ENCODE results near the gene NFILZ. TPM values are rescaled to one million over a fixed set of nuclear protein-coding genes. Genes with fewer than 3 reads are reported as not detected.
"Not testable (repeated sequence)": the region's sequence is repeated elsewhere in the genome, so short reads cannot be mapped to it uniquely, and the experiment has no call there.

The NFILZ gene
- polyA plus RNA-seq, 4 donors = not detected

DNA sequence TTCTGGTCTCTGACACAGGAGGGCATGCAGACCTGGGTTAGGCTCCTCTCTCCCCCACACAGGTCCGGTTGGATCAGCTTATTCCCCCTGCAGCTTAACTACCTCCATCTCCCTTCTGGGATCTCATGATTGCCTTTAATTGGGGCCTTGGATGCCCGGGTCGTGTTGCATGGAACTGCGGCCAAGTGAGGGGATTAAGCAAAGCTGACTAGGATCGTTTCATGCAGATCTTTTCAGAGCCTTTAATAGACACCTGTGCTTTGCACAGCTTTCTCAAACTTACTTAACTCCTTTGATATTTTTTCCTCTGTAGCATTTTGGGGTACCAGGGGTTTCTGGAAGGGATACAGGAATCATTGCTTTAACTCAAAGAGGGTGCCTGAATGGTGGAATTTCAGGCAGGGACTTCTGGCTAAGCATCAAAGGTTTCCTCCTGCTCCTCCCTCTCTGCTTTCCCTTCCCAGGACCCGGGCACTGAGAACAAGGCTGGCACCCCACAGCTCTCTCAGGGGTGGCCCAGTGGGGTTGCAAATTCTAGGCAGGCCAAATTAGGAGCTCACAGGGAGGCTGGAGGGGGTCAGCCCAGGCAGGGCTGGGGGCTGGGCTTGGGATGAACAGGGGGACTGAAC is 477 bp downstream of the NFILZ start:
- Histone ChIP-seq H3K27ac (ENCODE audit: low read depth in 1 of 3, low read length in 2 of 3) (peak overlapping the region in 1 of 3 donors; percentile 79), H3K27me3 (ENCODE audit: control insufficient read depth in 3 of 3, insufficient read depth in 3 of 3, low read length in 3 of 3) (no peaks in the 10 kb centered on the region), H3K4me1 (ENCODE audit: control insufficient read depth in 3 of 3, insufficient read depth in 2 of 3, low read depth in 1 of 3, low read length in 2 of 3) (no peaks in the 10 kb centered on the region), H3K4me3 (ENCODE audit: low read depth in 1 of 3, low read length in 3 of 3) (no peak overlapping the region), H3K9me3 (ENCODE audit: control insufficient read depth in 2 of 2, insufficient read depth in 1 of 2, low read depth in 1 of 2, low read length in 1 of 2) (peaks cover 0 to 4% of the 10 kb centered on the region in 2 donors), H3K36me3 (ENCODE audit: control insufficient read depth in 3 of 3, insufficient read depth in 2 of 3, low read depth in 1 of 3, low read length in 3 of 3) (no peaks in the 10 kb centered on the region)
- 43 to 50% (median 46%) methylated on average over 6 of the region's 6 CpGs for WGBS, 3 donors
- FAIRE-seq (no peak), DNase-seq (no peak)

GRCh38 chr19:8631425-8631819 is 989 bp downstream of the NFILZ start:
- DNase-seq (peak in 1 of 2 donors; percentile 26), FAIRE-seq (no peak)
- Histone ChIP-seq H3K4me1 (ENCODE audit: control insufficient read depth in 3 of 3, insufficient read depth in 2 of 3, low read depth in 1 of 3, low read length in 2 of 3) (no peaks in the 10 kb centered on the region), H3K4me3 (ENCODE audit: low read depth in 1 of 3, low read length in 3 of 3) (no peak overlapping the region), H3K27ac (ENCODE audit: low read depth in 1 of 3, low read length in 2 of 3) (peak overlapping the region in 1 of 3 donors; percentile 79), H3K36me3 (ENCODE audit: control insufficient read depth in 3 of 3, insufficient read depth in 2 of 3, low read depth in 1 of 3, low read length in 3 of 3) (no peaks in the 10 kb centered on the region), H3K9me3 (ENCODE audit: control insufficient read depth in 2 of 2, insufficient read depth in 1 of 2, low read depth in 1 of 2, low read length in 1 of 2) (peaks cover 0 to 4% of the 10 kb centered on the region in 2 donors), H3K27me3 (ENCODE audit: control insufficient read depth in 3 of 3, insufficient read depth in 3 of 3, low read length in 3 of 3) (no peaks in the 10 kb centered on the region)
- 45 to 52% (median 49%) methylated on average over 9 to 11 of the region's 11 CpGs for WGBS, 3 donors

GRCh38 chr19:8635422-8635821 is 5.0 kb downstream of the NFILZ start:
- no peak overlapping the region for H3K4me3 ChIP-seq (ENCODE audit: low read depth in 1 of 3, low read length in 3 of 3)
- no peaks in the 10 kb centered on the region for H3K27me3 ChIP-seq (ENCODE audit: control insufficient read depth in 3 of 3, insufficient read depth in 3 of 3, low read length in 3 of 3)
- no peak for FAIRE-seq
- H3K9me3 ChIP-seq (ENCODE audit: control insufficient read depth in 2 of 2, insufficient read depth in 1 of 2, low read depth in 1 of 2, low read length in 1 of 2) = no peaks in the 10 kb centered on the region
- 82 to 86% (median 85%) methylated on average over 8 of the region's 8 CpGs for WGBS, 3 donors
- no peaks in the 10 kb centered on the region for H3K36me3 ChIP-seq (ENCODE audit: control insufficient read depth in 3 of 3, insufficient read depth in 2 of 3, low read depth in 1 of 3, low read length in 3 of 3)
- DNase-seq = no peak
- H3K4me1 ChIP-seq (ENCODE audit: control insufficient read depth in 3 of 3, insufficient read depth in 2 of 3, low read depth in 1 of 3, low read length in 2 of 3) = peaks cover 0 to 3% (median 0%) of the 10 kb centered on the region in 3 donors
- no peak overlapping the region for H3K27ac ChIP-seq (ENCODE audit: low read depth in 1 of 3, low read length in 2 of 3)

DNA sequence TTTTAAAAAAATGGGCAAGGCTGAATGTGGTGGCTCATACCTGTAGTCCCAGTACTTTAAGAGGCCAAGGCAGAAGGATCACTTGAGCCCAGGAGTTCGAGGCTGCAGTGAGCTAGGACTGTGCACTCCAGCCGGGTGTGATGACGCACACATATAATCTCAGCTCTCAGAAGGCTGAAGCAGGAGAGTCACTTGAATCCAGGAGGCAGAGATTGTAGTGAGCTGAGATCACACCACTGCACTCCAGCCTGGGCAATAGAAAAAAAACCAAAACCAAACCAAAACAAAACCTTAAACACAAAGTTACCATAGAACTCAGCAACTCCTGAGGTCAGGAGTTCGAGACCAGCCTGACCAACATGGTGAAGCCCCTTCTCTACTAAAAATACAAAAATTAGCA is 6.6 kb downstream of the NFILZ start:
- not testable (repeated sequence) for H3K4me3 ChIP-seq (ENCODE audit: low read depth in 1 of 3, low read length in 3 of 3); H3K4me1 ChIP-seq (ENCODE audit: control insufficient read depth in 3 of 3, insufficient read depth in 2 of 3, low read depth in 1 of 3, low read length in 2 of 3); FAIRE-seq; DNase-seq; H3K27me3 ChIP-seq (ENCODE audit: control insufficient read depth in 3 of 3, insufficient read depth in 3 of 3, low read length in 3 of 3); H3K27ac ChIP-seq (ENCODE audit: low read depth in 1 of 3, low read length in 2 of 3); H3K9me3 ChIP-seq (ENCODE audit: control insufficient read depth in 2 of 2, insufficient read depth in 1 of 2, low read depth in 1 of 2, low read length in 1 of 2); H3K36me3 ChIP-seq (ENCODE audit: control insufficient read depth in 3 of 3, insufficient read depth in 2 of 3, low read depth in 1 of 3, low read length in 3 of 3)
- WGBS, 3 donors = 71 to 78% (median 75%) methylated on average over 4 of the region's 4 CpGs

GRCh38 chr19:8638078-8638619 is 7.7 kb downstream of the NFILZ start:
- H3K27ac ChIP-seq (ENCODE audit: low read depth in 1 of 3, low read length in 2 of 3) = no peak overlapping the region
- no peak for FAIRE-seq
- H3K4me1 ChIP-seq (ENCODE audit: control insufficient read depth in 3 of 3, insufficient read depth in 2 of 3, low read depth in 1 of 3, low read length in 2 of 3) = peaks cover 0 to 3% (median 0%) of the 10 kb centered on the region in 3 donors
- H3K9me3 ChIP-seq (ENCODE audit: control insufficient read depth in 2 of 2, insufficient read depth in 1 of 2, low read depth in 1 of 2, low read length in 1 of 2) = peaks cover 0 to 5% of the 10 kb centered on the region in 2 donors
- no peaks in the 10 kb centered on the region for H3K27me3 ChIP-seq (ENCODE audit: control insufficient read depth in 3 of 3, insufficient read depth in 3 of 3, low read length in 3 of 3)
- no peak for DNase-seq
- no peak overlapping the region for H3K4me3 ChIP-seq (ENCODE audit: low read depth in 1 of 3, low read length in 3 of 3)
- WGBS, 3 donors = 43 to 69% (median 54%) methylated on average over 21 of the region's 21 CpGs
- H3K36me3 ChIP-seq (ENCODE audit: control insufficient read depth in 3 of 3, insufficient read depth in 2 of 3, low read depth in 1 of 3, low read length in 3 of 3) = no peaks in the 10 kb centered on the region

GRCh38 chr19:8639821-8640401 is 9.5 kb downstream of the NFILZ start:
- DNase-seq (no peak), FAIRE-seq (no peak)
- Histone ChIP-seq H3K4me1 (ENCODE audit: control insufficient read depth in 3 of 3, insufficient read depth in 2 of 3, low read depth in 1 of 3, low read length in 2 of 3) (peaks cover 0 to 3% (median 0%) of the 10 kb centered on the region in 3 donors), H3K36me3 (ENCODE audit: control insufficient read depth in 3 of 3, insufficient read depth in 2 of 3, low read depth in 1 of 3, low read length in 3 of 3) (no peaks in the 10 kb centered on the region), H3K27me3 (ENCODE audit: control insufficient read depth in 3 of 3, insufficient read depth in 3 of 3, low read length in 3 of 3) (no peaks in the 10 kb centered on the region), H3K4me3 (ENCODE audit: low read depth in 1 of 3, low read length in 3 of 3) (no peak overlapping the region), H3K9me3 (ENCODE audit: control insufficient read depth in 2 of 2, insufficient read depth in 1 of 2, low read depth in 1 of 2, low read length in 1 of 2) (peaks cover 0 to 5% of the 10 kb centered on the region in 2 donors), H3K27ac (ENCODE audit: low read depth in 1 of 3, low read length in 2 of 3) (peak overlapping the region in 1 of 3 donors; percentile 73)
- 56 to 62% (median 57%) methylated on average over 8 of the region's 8 CpGs for WGBS, 3 donors

DNA sequence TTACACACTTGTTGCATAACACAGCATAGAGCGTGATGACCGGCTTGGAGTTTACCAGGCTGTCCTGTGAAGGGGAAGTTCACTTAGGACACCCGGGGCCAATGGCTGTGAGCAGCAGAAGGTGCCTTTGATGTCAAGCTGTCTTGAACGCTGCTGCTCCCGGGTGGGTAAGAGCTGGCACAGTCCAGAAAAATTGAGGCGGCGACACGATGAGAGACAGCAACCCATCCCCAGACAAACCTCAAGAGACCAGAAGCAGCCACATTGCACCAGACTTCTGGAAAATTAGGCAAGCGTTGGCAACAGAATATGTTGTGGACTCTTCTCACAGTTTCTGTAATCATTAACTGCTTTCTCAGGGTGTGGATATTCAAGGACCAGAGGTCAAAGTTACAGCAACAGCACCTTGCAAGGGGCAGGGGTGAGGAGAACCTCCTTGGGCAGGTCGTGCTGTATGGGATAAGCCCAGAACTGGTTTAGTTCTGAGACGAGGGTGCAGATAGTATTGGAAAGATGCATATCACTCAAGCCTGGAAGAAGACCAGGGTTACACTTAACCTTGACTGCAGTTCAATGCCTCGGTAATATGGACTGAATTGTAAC is 10.1 kb downstream of the NFILZ start:
- Histone ChIP-seq H3K36me3 (ENCODE audit: control insufficient read depth in 3 of 3, insufficient read depth in 2 of 3, low read depth in 1 of 3, low read length in 3 of 3) (no peaks in the 10 kb centered on the region), H3K9me3 (ENCODE audit: control insufficient read depth in 2 of 2, insufficient read depth in 1 of 2, low read depth in 1 of 2, low read length in 1 of 2) (peaks cover 0 to 5% of the 10 kb centered on the region in 2 donors), H3K27ac (ENCODE audit: low read depth in 1 of 3, low read length in 2 of 3) (peak overlapping the region in 2 of 3 donors; percentile 36 to 73), H3K27me3 (ENCODE audit: control insufficient read depth in 3 of 3, insufficient read depth in 3 of 3, low read length in 3 of 3) (no peaks in the 10 kb centered on the region), H3K4me1 (ENCODE audit: control insufficient read depth in 3 of 3, insufficient read depth in 2 of 3, low read depth in 1 of 3, low read length in 2 of 3) (peaks cover 0 to 3% (median 0%) of the 10 kb centered on the region in 3 donors), H3K4me3 (ENCODE audit: low read depth in 1 of 3, low read length in 3 of 3) (no peak overlapping the region)
- WGBS, 3 donors = 40 to 61% (median 41%) methylated on average over 12 of the region's 12 CpGs
- FAIRE-seq (no peak), DNase-seq (peak; percentile 66 to 83)

DNA sequence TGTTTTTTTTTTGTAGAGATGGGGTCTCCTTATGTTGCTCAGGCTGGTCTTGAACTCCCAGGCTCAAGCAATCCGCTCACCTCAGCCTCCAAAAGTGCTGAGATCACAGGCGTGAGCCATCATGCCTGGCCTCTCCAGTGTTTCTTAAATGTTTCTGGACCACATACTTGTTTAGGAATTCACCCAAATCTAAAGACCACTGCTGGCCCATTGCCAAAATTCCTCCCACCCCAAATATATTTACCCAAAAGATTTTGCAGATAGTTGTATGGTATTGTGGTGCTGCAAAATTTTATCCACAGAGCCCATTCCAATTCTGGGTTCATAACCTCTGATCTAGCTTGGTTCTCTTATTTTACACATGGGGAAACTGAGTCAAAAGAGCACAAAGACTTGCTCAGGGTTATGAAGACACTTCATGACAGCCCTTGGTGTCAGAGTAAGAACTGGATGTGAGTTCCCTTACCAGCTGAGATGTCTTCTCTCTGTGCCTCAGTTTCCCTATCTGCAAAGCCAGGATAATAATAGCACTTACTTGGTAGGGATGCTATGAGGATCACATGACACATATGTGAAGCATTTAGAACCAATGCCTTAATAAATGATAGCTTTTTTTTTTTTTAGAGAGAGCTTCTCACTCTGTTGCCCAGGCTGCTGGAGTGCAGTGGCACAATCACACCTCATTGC is 10.9 kb downstream of the NFILZ start:
- no peak for FAIRE-seq
- H3K36me3 ChIP-seq (ENCODE audit: control insufficient read depth in 3 of 3, insufficient read depth in 2 of 3, low read depth in 1 of 3, low read length in 3 of 3) = no peaks in the 10 kb centered on the region
- H3K4me1 ChIP-seq (ENCODE audit: control insufficient read depth in 3 of 3, insufficient read depth in 2 of 3, low read depth in 1 of 3, low read length in 2 of 3) = peaks cover 0 to 3% (median 0%) of the 10 kb centered on the region in 3 donors
- H3K27ac ChIP-seq (ENCODE audit: low read depth in 1 of 3, low read length in 2 of 3) = no peak overlapping the region
- no peak for DNase-seq
- peaks cover 0 to 5% of the 10 kb centered on the region in 2 donors for H3K9me3 ChIP-seq (ENCODE audit: control insufficient read depth in 2 of 2, insufficient read depth in 1 of 2, low read depth in 1 of 2, low read length in 1 of 2)
- H3K27me3 ChIP-seq (ENCODE audit: control insufficient read depth in 3 of 3, insufficient read depth in 3 of 3, low read length in 3 of 3) = no peaks in the 10 kb centered on the region
- no peak overlapping the region for H3K4me3 ChIP-seq (ENCODE audit: low read depth in 1 of 3, low read length in 3 of 3)
- 88 to 97% (median 91%) methylated on average over 2 of the region's 2 CpGs for WGBS, 3 donors

Measured in small intestine (tissue), 7 donors.